Neural cell (in vitro differentiated cells): ENCODE results near the gene BCAR3. TPM values are rescaled to one million over a fixed set of nuclear protein-coding genes. Genes with fewer than 3 reads are reported as not detected.

Source experiments
- H2AFZ ChIP-seq: fragments of 200-600, 300-800 bp; sonication (generic), shearing (Covaris generic); 2 replicates; pipeline ENCODE4 v1.6.0; 2014; ENCODE audit warnings: low read depth, mild to moderate bottlenecking, antibody characterized with exemption, low read length, moderate library complexity
- H3F3A ChIP-seq: fragments of 200-600 bp; shearing (Covaris generic); 2 replicates; pipeline ENCODE4 v1.6.1; 2016; ENCODE audit warnings: mild to moderate bottlenecking, moderate library complexity, mixed read lengths, antibody characterized with exemption, low read length; ENCODE audit not compliant: insufficient read depth, poor library complexity, severe bottlenecking
- H3K27ac ChIP-seq: fragments of 200-600, 300-800 bp; sonication (generic), shearing (Covaris generic); 2 replicates; pipeline ENCODE4 v1.5.1; 2014; ENCODE audit warnings: mild to moderate bottlenecking, low read length, moderate library complexity
- H3K27me3 ChIP-seq: fragments of 300-800, 200-600 bp; sonication (generic), shearing (Covaris generic); 2 replicates; pipeline ENCODE4 v1.6.0; 2014; ENCODE audit warnings: mild to moderate bottlenecking, low read depth, low read length, moderate library complexity; ENCODE audit not compliant: insufficient read depth
- H3K36me3 ChIP-seq: fragments of 300-800, 200-600 bp; sonication (generic), shearing (Covaris generic); 2 replicates; pipeline ENCODE4 v1.5.1; 2014; ENCODE audit warnings: mild to moderate bottlenecking, antibody characterized with exemption, low read length, moderate library complexity; ENCODE audit not compliant: insufficient read depth
- H3K4me2 ChIP-seq: fragments of 300-800, 200-600 bp; sonication (generic), shearing (Covaris generic); 2 replicates; pipeline ENCODE4 v1.6.0; 2014; ENCODE audit warnings: mild to moderate bottlenecking, low read length
- H3K4me3 ChIP-seq: fragments of 300-800, 200-600 bp; sonication (generic), shearing (Covaris generic); 2 replicates; pipeline ENCODE4 v1.5.1; 2014; ENCODE audit warnings: mild to moderate bottlenecking, low read length, moderate library complexity
- H3K79me2 ChIP-seq: fragments of 200-600 bp; shearing (Covaris generic); replicated peaks from 2 replicates; pipeline ENCODE4 v1.6.0; 2014; ENCODE audit warnings: mild to moderate bottlenecking, low read length, moderate library complexity; ENCODE audit not compliant: insufficient read depth
- H3K9ac ChIP-seq: fragments of 300-800, 200-600 bp; sonication (generic), shearing (Covaris generic); 2 replicates; pipeline ENCODE4 v1.6.1; 2016; ENCODE audit warnings: mild to moderate bottlenecking, low read length, mixed read lengths
- H3K9me2 ChIP-seq: fragments of 200-600 bp; shearing (Covaris generic); 2 replicates; pipeline ENCODE4 v1.6.1; 2016; ENCODE audit warnings: mild to moderate bottlenecking, low read length, mixed read lengths; ENCODE audit not compliant: insufficient read depth
- H3K9me3 ChIP-seq: fragments of 200-600, 300-800 bp; sonication (generic), shearing (Covaris generic); 2 replicates; pipeline ENCODE4 v1.6.1; 2016; ENCODE audit warnings: mild to moderate bottlenecking, mixed run types, low read length, moderate library complexity, mixed read lengths
- H4K20me1 ChIP-seq: fragments of 200-600 bp; shearing (Covaris generic); 2 replicates; pipeline ENCODE4 v1.6.1; 2016; ENCODE audit warnings: mild to moderate bottlenecking, mixed run types; ENCODE audit not compliant: insufficient read depth
- EP300 ChIP-seq: fragments of 450-650 bp; conservative IDR thresholded peaks from 2 replicates; pipeline ENCODE4 v1.6.1; 2014; ENCODE audit warnings: antibody characterized with exemption, mild to moderate bottlenecking, moderate library complexity; ENCODE audit not compliant: poor library complexity, severe bottlenecking
- EZH2 ChIP-seq: fragments of 200-600, 300-800 bp; shearing (Covaris generic), sonication (generic); IDR thresholded peaks from 2 replicates; pipeline ENCODE4 v1.6.1; 2014; ENCODE audit warnings: antibody characterized with exemption, low read length, borderline replicate concordance, mild to moderate bottlenecking; ENCODE audit not compliant: insufficient read depth, poor library complexity, severe bottlenecking
- MXI1 ChIP-seq: fragments of 450-650 bp; conservative IDR thresholded peaks from 2 replicates; pipeline ENCODE4 v1.6.1; 2014; ENCODE audit warnings: antibody characterized with exemption, mild to moderate bottlenecking; ENCODE audit not compliant: poor library complexity, severe bottlenecking
- POLR2AphosphoS5 ChIP-seq: IDR thresholded peaks from 2 replicates; pipeline ENCODE4 v1.6.1; 2012
- RAD21 ChIP-seq: fragments of 450-650 bp; conservative IDR thresholded peaks from 2 replicates; pipeline ENCODE4 v1.6.1; 2014; ENCODE audit warnings: antibody characterized with exemption, mild to moderate bottlenecking, moderate library complexity
- SMC3 ChIP-seq: fragments of 450-650 bp; conservative IDR thresholded peaks from 2 replicates; pipeline ENCODE4 v1.6.1; 2014; ENCODE audit warnings: antibody characterized with exemption, mild to moderate bottlenecking, moderate library complexity; ENCODE audit not compliant: poor library complexity
- TAF1 ChIP-seq: IDR thresholded peaks from 2 replicates; pipeline ENCODE4 v1.6.1; 2012; ENCODE audit warnings: low read depth
- polyA plus RNA-seq: library from polyadenylated mRNA; depleted of rRNA; stranded (reverse); fragments of >200 nt; gene quantifications from 2 replicates; pipeline ENCODE4 v1.2.3, GENCODE V29; 2014
- TF ChIP-seq, protein P1 (sequence below): IDR thresholded peaks from 2 replicates; pipeline ENCODE4 v1.6.1; 2012; ENCODE audit warnings: borderline replicate concordance
- TF ChIP-seq, protein P2 (sequence below): fragments of 450-650 bp; IDR thresholded peaks from 2 replicates; pipeline ENCODE4 v1.5.1; 2014; ENCODE audit warnings: antibody characterized with exemption, mild to moderate bottlenecking, moderate library complexity; ENCODE audit not compliant: poor library complexity, severe bottlenecking

The BCAR3 gene
- polyA plus RNA-seq, 1 donor from 2014 or later: 2.5 TPM

DNA sequence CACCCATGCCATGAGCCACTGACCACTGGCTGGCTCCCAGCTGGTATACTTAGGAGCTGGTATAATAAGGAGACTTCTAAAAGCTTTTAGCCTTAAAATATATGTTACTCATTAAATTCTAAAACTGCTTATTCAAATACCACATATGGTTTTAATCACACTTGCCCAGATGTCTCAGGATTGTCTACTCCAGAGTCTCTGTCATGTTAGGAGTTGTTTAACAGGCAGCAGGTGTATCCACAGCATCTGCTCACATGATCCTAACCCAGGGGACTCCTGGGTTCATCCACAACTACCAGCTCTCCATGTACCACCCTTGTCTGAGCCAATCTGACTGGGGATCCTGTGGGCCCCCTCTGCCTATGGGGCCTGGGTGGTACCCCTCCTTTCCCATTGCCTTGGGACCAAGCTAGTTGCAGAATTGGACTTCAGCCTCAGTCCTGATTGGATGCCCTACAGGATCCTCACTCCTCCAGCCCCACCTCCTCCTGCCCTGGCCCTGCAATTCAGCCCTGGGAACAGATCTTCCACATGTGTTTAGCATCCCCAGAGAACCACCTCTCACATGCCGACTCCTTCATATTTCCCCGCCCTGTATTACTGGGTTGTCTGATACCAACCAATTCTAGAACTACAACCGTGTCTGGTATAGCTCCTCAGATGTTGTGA, 61.3 kb downstream of the BCAR3 start:
- Histone ChIP-seq H3F3A (no peaks in the 10 kb centered on the region), H4K20me1 (no peaks in the 10 kb centered on the region), H3K4me3 (no peak overlapping the region), H2AFZ (no peak overlapping the region), H3K36me3 (no peaks in the 10 kb centered on the region), H3K79me2 (no peaks in the 10 kb centered on the region), H3K9me3 (no peaks in the 10 kb centered on the region), H3K4me2 (no peak overlapping the region), H3K27ac (no peak overlapping the region), H3K9ac (no peak overlapping the region), H3K9me2 (no peaks in the 10 kb centered on the region), H3K27me3 (no peaks in the 10 kb centered on the region)
- TF ChIP-seq SMC3 (no peak), TAF1 (no peak), EP300 (no peak), POLR2AphosphoS5 (no peak), RAD21 (no peak), EZH2 (no peak), MXI1 (no peak)
- TF ChIP-seq, protein P1, sequence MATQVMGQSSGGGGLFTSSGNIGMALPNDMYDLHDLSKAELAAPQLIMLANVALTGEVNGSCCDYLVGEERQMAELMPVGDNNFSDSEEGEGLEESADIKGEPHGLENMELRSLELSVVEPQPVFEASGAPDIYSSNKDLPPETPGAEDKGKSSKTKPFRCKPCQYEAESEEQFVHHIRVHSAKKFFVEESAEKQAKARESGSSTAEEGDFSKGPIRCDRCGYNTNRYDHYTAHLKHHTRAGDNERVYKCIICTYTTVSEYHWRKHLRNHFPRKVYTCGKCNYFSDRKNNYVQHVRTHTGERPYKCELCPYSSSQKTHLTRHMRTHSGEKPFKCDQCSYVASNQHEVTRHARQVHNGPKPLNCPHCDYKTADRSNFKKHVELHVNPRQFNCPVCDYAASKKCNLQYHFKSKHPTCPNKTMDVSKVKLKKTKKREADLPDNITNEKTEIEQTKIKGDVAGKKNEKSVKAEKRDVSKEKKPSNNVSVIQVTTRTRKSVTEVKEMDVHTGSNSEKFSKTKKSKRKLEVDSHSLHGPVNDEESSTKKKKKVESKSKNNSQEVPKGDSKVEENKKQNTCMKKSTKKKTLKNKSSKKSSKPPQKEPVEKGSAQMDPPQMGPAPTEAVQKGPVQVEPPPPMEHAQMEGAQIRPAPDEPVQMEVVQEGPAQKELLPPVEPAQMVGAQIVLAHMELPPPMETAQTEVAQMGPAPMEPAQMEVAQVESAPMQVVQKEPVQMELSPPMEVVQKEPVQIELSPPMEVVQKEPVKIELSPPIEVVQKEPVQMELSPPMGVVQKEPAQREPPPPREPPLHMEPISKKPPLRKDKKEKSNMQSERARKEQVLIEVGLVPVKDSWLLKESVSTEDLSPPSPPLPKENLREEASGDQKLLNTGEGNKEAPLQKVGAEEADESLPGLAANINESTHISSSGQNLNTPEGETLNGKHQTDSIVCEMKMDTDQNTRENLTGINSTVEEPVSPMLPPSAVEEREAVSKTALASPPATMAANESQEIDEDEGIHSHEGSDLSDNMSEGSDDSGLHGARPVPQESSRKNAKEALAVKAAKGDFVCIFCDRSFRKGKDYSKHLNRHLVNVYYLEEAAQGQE: no peak
- TF ChIP-seq, protein P2, sequence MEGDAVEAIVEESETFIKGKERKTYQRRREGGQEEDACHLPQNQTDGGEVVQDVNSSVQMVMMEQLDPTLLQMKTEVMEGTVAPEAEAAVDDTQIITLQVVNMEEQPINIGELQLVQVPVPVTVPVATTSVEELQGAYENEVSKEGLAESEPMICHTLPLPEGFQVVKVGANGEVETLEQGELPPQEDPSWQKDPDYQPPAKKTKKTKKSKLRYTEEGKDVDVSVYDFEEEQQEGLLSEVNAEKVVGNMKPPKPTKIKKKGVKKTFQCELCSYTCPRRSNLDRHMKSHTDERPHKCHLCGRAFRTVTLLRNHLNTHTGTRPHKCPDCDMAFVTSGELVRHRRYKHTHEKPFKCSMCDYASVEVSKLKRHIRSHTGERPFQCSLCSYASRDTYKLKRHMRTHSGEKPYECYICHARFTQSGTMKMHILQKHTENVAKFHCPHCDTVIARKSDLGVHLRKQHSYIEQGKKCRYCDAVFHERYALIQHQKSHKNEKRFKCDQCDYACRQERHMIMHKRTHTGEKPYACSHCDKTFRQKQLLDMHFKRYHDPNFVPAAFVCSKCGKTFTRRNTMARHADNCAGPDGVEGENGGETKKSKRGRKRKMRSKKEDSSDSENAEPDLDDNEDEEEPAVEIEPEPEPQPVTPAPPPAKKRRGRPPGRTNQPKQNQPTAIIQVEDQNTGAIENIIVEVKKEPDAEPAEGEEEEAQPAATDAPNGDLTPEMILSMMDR: no peak

DNA sequence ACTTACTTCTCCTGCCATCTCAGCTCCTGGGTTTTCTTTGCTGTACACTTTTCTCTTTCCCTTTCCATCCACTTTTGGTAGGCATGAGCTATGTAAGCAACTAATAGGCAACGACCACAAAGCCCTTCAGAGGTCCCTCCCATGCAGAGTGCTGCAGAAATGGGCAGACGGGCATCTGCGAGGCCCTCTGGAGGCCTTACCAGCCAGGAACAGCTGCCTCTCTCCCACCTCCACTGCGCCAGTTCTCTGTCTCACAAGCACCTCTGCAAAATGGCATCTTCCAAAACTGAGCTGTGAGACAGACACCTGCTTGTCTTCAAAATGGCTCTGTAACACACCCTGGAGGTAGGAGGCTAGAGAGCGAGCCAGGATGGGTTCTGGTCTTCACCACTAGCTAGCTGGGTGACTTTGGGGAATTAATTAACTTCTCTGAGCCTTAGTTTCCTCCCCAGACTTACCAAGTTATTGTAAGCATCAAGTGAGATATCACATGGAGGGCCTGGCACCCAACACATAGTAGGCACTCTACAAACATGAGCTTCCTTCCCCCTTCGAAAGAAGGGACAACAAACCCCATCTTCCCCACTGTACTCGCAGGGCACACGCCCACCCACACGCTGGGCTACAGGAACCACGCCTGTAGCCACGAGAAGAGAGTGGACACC, 62.0 kb downstream of the BCAR3 start:
- Histone ChIP-seq H3K9me3 (no peaks in the 10 kb centered on the region), H3K27me3 (no peaks in the 10 kb centered on the region), H3F3A (no peaks in the 10 kb centered on the region), H3K9me2 (no peaks in the 10 kb centered on the region), H4K20me1 (no peaks in the 10 kb centered on the region), H3K36me3 (no peaks in the 10 kb centered on the region), H2AFZ (no peak overlapping the region), H3K4me3 (no peak overlapping the region), H3K27ac (no peak overlapping the region), H3K79me2 (no peaks in the 10 kb centered on the region), H3K4me2 (no peak overlapping the region), H3K9ac (no peak overlapping the region)
- TF ChIP-seq EZH2: no peak
- TF ChIP-seq, protein P2: no peak
- no peak for TF ChIP-seq RAD21
- no peak for TF ChIP-seq SMC3
- no peak for TF ChIP-seq TAF1
- no peak for TF ChIP-seq POLR2AphosphoS5
- no peak for TF ChIP-seq EP300
- TF ChIP-seq MXI1: no peak
- TF ChIP-seq, protein P1: no peak
